Body of pancreas (tissue), 4 donors: ENCODE data around the gene XBP1.
"Not testable (repeated sequence)": the region's sequence is repeated elsewhere in the genome, so short reads cannot be mapped to it uniquely, and the experiment has no call there.

Source experiments
- CTCF ChIP-seq, 7 experiments: fragments of 450-650 bp in 4 of 7; fragments of 200-600 bp in 3 of 7; sonication (generic) in 3 of 7; IDR thresholded peaks; one replicate each; pipeline ENCODE4 v1.5.1; 2016 to 2019; ENCODE audit warnings: antibody characterized with exemption in 7 of 7
- POLR2A ChIP-seq, 3 donors: fragments of 450-650 bp; IDR thresholded peaks; one replicate each; pipeline ENCODE4 v1.6.1; 2016; ENCODE audit warnings: antibody characterized with exemption in 3 of 3, mild to moderate bottlenecking in 2 of 3

GRCh38 chr22:28826430-28826829 lies 26.1 kb upstream of the XBP1 start:
- TF ChIP-seq CTCF, POLR2A (IDR thresholded peaks at IDR 0.05): not testable (repeated sequence)
